C4-2B (cell line): ENCODE results near the gene SOWAHC.

Source experiments
- H3K27ac ChIP-seq: fragments of 450-650 bp; 2 replicates; pipeline ENCODE4 v1.5.1; 2017
- CTCF ChIP-seq: fragments of 450-650 bp; conservative IDR thresholded peaks from 2 replicates; pipeline ENCODE4 v1.5.1; 2017; ENCODE audit warnings: mild to moderate bottlenecking
- ZFX ChIP-seq: fragments of 450-650 bp; IDR thresholded peaks from 2 replicates; pipeline ENCODE4 v1.6.1; 2017

SOWAHC gene

GRCh38 chr2:109649736-109650695 lies 35.9 kb downstream of the SOWAHC start:
- no peak overlapping the region for H3K27ac ChIP-seq
- TF ChIP-seq ZFX: no peak
- TF ChIP-seq CTCF: no peak

GRCh38 chr2:109654326-109655050 lies 40.3 kb downstream of the SOWAHC start:
- H3K27ac ChIP-seq: no peak overlapping the region
- TF ChIP-seq ZFX (no peak), CTCF (no peak)

- TF ChIP-seq CTCF: no peak
- TF ChIP-seq ZFX: no peak
- H3K27ac ChIP-seq: no peak overlapping the region
Observed at GRCh38 chr2:109655287-109655686, 41.1 kb downstream of the SOWAHC start.

GRCh38 chr2:109659396-109660045 lies 45.4 kb downstream of the SOWAHC start:
- no peak for TF ChIP-seq ZFX
- H3K27ac ChIP-seq: no peak overlapping the region

GRCh38 chr2:109660046-109660860 lies 46.1 kb downstream of the SOWAHC start:
- TF ChIP-seq ZFX: no peak
- no peak for TF ChIP-seq CTCF
- H3K27ac ChIP-seq: no peak overlapping the region

- no peak overlapping the region for H3K27ac ChIP-seq
- TF ChIP-seq ZFX: no peak
- no peak for TF ChIP-seq CTCF
Observed at GRCh38 chr2:109662889-109663288, 48.7 kb downstream of the SOWAHC start.

GRCh38 chr2:109663721-109664120 lies 49.6 kb downstream of the SOWAHC start:
- TF ChIP-seq CTCF (no peak), ZFX (no peak)
- no peak overlapping the region for H3K27ac ChIP-seq
